A673 (cell line): Measurements from ENCODE around the gene MSANTD4. TPM values are rescaled to one million over a fixed set of nuclear protein-coding genes. Genes with fewer than 3 reads are reported as not detected.

Experiments
- BruUV-seq: library from RNA; stranded (reverse); fragments of 400-500 nt; replicated peaks from 2 replicates; lab custom pipeline; 2021; lab: Mats Ljungman, UMichigan
- CTCF ChIA-PET: fragments of 300-600 bp; sonication (Branson Sonifier 250); formaldehyde crosslinking; loops from one replicate; lab custom pipeline; 2022; ENCODE audit warnings: antibody characterized with exemption; lab: Charles Lee
- POLR2A ChIA-PET: fragments of 300-600 bp; sonication (Branson Sonifier 250); formaldehyde crosslinking; loops from one replicate; lab custom pipeline; 2022; ENCODE audit warnings: antibody characterized with exemption; ENCODE audit not compliant: low non-redundant PET; lab: Charles Lee
- DNase-seq: peaks from one replicate; pipeline ENCODE4 v3.0.0-alpha.2; 2015; ENCODE audit warnings: low spot score
- H3K27ac ChIP-seq: fragments of 200-600 bp; sonication (generic); 2 replicates; pipeline ENCODE4 v1.5.1; 2016; ENCODE audit warnings: mixed run types, low read depth, mild to moderate bottlenecking, mixed read lengths, antibody characterized with exemption, low read length; ENCODE audit not compliant: poor library complexity, severe bottlenecking
- H3K27me3 ChIP-seq: fragments of 200-600 bp; sonication (generic); replicated peaks from 2 replicates; pipeline ENCODE4 v1.6.1; 2017; ENCODE audit warnings: mixed run types, low read depth, mild to moderate bottlenecking, mixed read lengths, antibody characterized with exemption, low read length; ENCODE audit not compliant: insufficient read depth, poor library complexity
- H3K36me3 ChIP-seq: fragments of 200-600 bp; sonication (generic); 2 replicates; pipeline ENCODE4 v1.6.1; 2016; ENCODE audit warnings: mixed run types, mild to moderate bottlenecking, mixed read lengths, antibody characterized with exemption, low read length; ENCODE audit not compliant: insufficient read depth, poor library complexity, severe bottlenecking
- H3K4me1 ChIP-seq: fragments of 200-600 bp; sonication (generic); 2 replicates; pipeline ENCODE4 v1.6.1; 2017; ENCODE audit warnings: mixed run types, mild to moderate bottlenecking, mixed read lengths, antibody characterized with exemption, low read length; ENCODE audit not compliant: insufficient read depth, poor library complexity, severe bottlenecking
- H3K4me3 ChIP-seq: fragments of 200-600 bp; sonication (generic); 2 replicates; pipeline ENCODE4 v1.5.1; 2016; ENCODE audit warnings: low read depth, mixed run types, mild to moderate bottlenecking, mixed read lengths, low read length; ENCODE audit not compliant: poor library complexity, severe bottlenecking
- H3K9me3 ChIP-seq: fragments of 200-600 bp; sonication (generic); 2 replicates; pipeline ENCODE4 v1.6.1; 2016; ENCODE audit warnings: mixed run types, low read depth, mild to moderate bottlenecking, mixed read lengths, antibody characterized with exemption, low read length; ENCODE audit not compliant: poor library complexity, severe bottlenecking
- EZH2 ChIP-seq: fragments of 200-600 bp; sonication (generic); IDR thresholded peaks from 2 replicates; pipeline ENCODE4 v1.6.1; 2017; ENCODE audit warnings: borderline replicate concordance, low read depth, mild to moderate bottlenecking, mixed read lengths, antibody characterized with exemption, low read length; ENCODE audit not compliant: poor library complexity, severe bottlenecking
- intact Hi-C: fragments of 100-400 bp; cut with micrococcal nuclease; formaldehyde crosslinking; loops from one replicate; pipeline ENCODE4 v1.10.0; 2022; ENCODE audit not compliant: unreplicated experiment
- total RNA-seq: library from RNA; stranded (reverse); gene quantifications from 2 replicates; pipeline ENCODE4 v1.2.3, GENCODE V29; 2021
- TF ChIP-seq, protein P1 (sequence below): fragments of 300-800, 200-600 bp; sonication (generic); conservative IDR thresholded peaks from 2 replicates; pipeline ENCODE4 v1.5.1; 2017; ENCODE audit warnings: low read depth, mild to moderate bottlenecking, antibody characterized with exemption, low read length, moderate library complexity, mixed read lengths

MSANTD4 gene
- total RNA-seq, 1 experiment from 2014 or later: 27.7 TPM

DNA sequence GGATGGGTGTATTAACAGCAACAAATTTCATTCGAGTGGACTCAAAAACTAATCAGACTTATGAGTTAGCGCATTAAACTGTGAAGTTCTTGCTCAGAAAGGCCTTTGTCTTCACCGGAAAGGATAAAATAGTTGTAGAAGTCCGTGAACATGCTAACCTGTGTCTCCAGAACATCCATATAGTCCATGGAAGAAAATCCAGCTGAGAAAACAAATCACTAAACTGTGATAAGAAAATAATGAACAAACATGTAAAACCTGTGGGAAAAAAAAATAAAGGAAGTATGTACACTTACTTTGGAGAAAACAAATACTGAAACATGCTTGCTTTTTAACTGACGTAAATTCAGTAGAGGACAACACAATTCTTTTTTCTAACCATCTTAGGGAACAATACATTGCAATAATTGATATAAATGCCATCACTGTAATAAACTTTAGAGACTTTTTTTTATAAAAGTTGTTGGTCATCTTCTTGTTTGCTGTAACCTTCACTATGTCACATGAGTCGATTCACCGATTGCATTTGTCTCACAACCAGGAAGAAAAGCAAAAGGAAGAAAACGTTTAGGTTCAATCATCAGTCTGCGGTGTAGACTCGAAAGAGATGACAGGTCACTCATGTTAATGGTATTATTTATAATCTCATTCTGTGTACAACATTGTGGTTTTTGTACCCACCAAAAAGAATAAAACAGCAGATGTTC lies 41.9 kb downstream of the MSANTD4 start:
- Histone ChIP-seq H3K27me3 (no peaks in the 10 kb centered on the region), H3K36me3 (no peaks in the 10 kb centered on the region), H3K27ac (no peak overlapping the region), H3K4me1 (no peaks in the 10 kb centered on the region), H3K9me3 (no peaks in the 10 kb centered on the region), H3K4me3 (no peak overlapping the region)
- ChIA-PET CTCF (no interaction called here), POLR2A (no interaction called here)
- no TSS peak for BruUV-seq
- intact Hi-C loops: no loop called here
- no peak for DNase-seq
- TF ChIP-seq, protein P1, sequence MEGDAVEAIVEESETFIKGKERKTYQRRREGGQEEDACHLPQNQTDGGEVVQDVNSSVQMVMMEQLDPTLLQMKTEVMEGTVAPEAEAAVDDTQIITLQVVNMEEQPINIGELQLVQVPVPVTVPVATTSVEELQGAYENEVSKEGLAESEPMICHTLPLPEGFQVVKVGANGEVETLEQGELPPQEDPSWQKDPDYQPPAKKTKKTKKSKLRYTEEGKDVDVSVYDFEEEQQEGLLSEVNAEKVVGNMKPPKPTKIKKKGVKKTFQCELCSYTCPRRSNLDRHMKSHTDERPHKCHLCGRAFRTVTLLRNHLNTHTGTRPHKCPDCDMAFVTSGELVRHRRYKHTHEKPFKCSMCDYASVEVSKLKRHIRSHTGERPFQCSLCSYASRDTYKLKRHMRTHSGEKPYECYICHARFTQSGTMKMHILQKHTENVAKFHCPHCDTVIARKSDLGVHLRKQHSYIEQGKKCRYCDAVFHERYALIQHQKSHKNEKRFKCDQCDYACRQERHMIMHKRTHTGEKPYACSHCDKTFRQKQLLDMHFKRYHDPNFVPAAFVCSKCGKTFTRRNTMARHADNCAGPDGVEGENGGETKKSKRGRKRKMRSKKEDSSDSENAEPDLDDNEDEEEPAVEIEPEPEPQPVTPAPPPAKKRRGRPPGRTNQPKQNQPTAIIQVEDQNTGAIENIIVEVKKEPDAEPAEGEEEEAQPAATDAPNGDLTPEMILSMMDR: no peak
- TF ChIP-seq EZH2: no peak

DNA sequence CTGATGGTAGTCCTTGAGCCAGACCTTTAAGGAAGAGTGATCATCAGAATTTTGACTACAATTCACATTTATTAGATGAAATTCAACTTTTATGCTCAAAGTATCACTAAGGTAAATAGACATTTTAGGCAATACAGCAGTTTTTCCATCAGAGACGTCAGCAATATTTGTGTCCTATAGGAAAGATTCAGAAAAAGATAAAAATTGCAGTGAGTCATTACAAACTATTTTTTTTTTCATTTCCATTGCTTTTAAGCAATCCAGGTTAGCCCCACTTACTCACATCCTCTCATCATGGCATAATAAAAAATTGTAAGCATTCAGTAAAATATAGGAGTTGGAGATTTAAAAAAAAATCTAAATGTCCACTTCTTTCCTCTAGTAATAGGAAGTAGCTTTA lies 46.9 kb downstream of the MSANTD4 start:
- H3K9me3 ChIP-seq: no peaks in the 10 kb centered on the region
- TF ChIP-seq EZH2: no peak
- TF ChIP-seq, protein P1: no peak
- no TSS peak for BruUV-seq
- DNase-seq: no peak
- POLR2A ChIA-PET: no interaction called here
- no peak overlapping the region for H3K4me3 ChIP-seq
- H3K27ac ChIP-seq: no peak overlapping the region
- H3K4me1 ChIP-seq: no peaks in the 10 kb centered on the region
- intact Hi-C loops: no loop called here
- CTCF ChIA-PET: no interaction called here
- H3K27me3 ChIP-seq: no peaks in the 10 kb centered on the region
- no peaks in the 10 kb centered on the region for H3K36me3 ChIP-seq

DNA sequence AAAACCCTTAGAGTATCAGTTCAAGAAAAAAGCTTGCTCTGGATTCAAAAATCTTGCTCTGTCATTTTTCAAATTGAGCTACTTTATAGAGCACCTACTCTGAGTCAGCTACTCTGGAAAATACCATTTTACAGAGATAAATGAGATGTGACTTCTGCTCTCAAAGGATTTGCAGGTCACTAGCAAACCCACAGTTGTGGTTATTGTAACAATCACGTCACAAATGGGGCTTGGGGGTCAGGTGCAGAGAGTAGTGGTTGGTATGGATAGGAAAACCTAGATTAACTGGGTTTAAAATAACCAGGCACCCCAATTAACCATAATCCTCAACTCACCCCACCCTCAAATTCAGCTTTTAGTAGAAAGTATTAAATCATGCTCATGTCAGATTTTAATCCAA lies 52.3 kb downstream of the MSANTD4 start:
- H3K4me1 ChIP-seq: no peaks in the 10 kb centered on the region
- intact Hi-C loops: no loop called here
- no peaks in the 10 kb centered on the region for H3K9me3 ChIP-seq
- no peaks in the 10 kb centered on the region for H3K27me3 ChIP-seq
- H3K4me3 ChIP-seq: no peak overlapping the region
- H3K36me3 ChIP-seq: no peaks in the 10 kb centered on the region
- ChIA-PET POLR2A (no interaction called here), CTCF (no interaction called here)
- no TSS peak for BruUV-seq
- TF ChIP-seq, protein P1: no peak
- TF ChIP-seq EZH2: no peak
- DNase-seq: no peak
- no peak overlapping the region for H3K27ac ChIP-seq
